ENCODE results near the gene TSPAN19.
"Not testable (repeated sequence)": the region's sequence is repeated elsewhere in the genome, so short reads cannot be mapped to it uniquely, and the experiment has no call there.

The TSPAN19 gene

DNA sequence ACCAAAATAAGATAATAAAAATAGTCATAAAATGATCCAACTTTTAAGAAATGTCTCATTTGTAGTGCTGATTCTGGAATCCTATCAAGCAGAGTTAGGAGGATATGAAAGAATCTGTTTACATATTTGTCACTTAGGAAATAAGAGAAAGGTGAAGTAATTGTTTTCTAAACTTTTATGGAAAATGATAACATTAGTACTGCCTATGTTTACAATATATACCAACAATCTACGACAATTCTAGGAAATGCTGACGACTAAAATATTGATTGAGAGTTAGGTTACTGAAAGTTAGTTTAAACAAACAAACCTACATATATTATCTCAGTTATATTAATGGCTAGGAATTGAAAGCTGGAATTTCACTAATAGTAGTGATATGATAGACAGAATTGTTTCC lies 18.0 kb downstream of the TSPAN19 start:
- TF ChIP-seq, protein P1, sequence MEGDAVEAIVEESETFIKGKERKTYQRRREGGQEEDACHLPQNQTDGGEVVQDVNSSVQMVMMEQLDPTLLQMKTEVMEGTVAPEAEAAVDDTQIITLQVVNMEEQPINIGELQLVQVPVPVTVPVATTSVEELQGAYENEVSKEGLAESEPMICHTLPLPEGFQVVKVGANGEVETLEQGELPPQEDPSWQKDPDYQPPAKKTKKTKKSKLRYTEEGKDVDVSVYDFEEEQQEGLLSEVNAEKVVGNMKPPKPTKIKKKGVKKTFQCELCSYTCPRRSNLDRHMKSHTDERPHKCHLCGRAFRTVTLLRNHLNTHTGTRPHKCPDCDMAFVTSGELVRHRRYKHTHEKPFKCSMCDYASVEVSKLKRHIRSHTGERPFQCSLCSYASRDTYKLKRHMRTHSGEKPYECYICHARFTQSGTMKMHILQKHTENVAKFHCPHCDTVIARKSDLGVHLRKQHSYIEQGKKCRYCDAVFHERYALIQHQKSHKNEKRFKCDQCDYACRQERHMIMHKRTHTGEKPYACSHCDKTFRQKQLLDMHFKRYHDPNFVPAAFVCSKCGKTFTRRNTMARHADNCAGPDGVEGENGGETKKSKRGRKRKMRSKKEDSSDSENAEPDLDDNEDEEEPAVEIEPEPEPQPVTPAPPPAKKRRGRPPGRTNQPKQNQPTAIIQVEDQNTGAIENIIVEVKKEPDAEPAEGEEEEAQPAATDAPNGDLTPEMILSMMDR (IDR thresholded peaks at IDR 0.05; ENCODE audit: low read depth, low read length, missing control alignments): no peak
- no peak for DNase-seq (ENCODE audit: extremely low read depth, low read depth)
- no peak overlapping the region for H3K4me3 ChIP-seq (replicated peaks; ENCODE audit: low read depth, low read length)

DNA sequence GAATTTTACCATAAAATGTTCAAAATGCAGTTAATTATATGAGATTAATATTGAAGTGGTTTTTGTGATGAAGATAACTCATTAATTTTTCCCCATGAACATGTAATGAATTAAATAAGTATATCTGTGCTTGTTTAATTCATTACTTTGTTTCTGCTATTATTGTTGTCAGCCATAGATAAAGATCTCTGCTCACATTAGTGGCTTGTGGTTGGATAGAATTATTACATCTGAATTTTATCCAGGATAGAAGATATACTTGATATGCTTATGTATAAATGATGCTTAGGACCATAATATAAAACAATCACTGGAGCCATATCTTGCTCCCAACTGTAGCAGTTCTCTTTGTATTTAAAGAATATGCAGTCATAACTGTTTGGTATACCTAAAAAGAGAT lies 18.5 kb downstream of the TSPAN19 start:
- TF ChIP-seq, protein P1 (IDR thresholded peaks at IDR 0.05; ENCODE audit: low read depth, low read length, missing control alignments): no peak
- no peak overlapping the region for H3K4me3 ChIP-seq (replicated peaks; ENCODE audit: low read depth, low read length)
- no peak for DNase-seq (ENCODE audit: extremely low read depth, low read depth)

DNA sequence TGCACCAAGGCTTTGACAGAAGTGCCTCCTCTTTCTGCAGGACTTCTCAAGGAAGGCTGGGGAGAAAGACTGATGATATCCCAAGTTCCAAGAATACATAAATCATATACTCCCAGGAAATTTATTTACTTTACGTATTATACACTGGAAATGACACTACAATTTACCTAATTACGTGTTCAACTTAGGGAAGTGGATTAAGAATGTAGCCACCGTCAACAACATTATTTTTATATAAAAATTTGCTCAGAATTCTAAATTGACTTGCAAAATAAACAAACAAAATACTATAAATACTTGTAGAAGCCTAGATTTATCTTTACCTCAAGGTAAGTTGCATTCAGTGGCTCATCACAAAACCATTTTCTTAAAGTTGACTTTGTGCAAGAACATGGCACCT lies 18.9 kb downstream of the TSPAN19 start:
- TF ChIP-seq, protein P1 (IDR thresholded peaks at IDR 0.05; ENCODE audit: low read depth, low read length, missing control alignments): no peak
- no peak for DNase-seq (ENCODE audit: extremely low read depth, low read depth)
- no peak overlapping the region for H3K4me3 ChIP-seq (replicated peaks; ENCODE audit: low read depth, low read length)

DNA sequence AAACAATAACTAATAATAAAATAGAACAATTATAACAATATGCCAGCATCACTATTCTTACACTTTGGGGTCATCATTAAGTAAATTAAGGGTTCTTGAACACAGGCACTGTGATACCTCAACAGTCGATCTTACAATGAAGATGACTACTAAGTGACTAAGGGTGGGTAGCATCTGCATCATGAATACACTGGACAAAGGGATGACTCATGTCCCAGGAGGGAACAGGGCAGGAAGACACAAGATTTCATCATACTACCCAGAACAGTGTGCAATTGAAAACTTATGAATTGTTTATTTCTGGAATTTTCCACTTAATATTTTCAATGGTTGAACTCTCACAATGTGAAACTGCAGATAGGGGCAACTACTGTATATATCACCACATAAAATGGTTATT lies 19.7 kb downstream of the TSPAN19 start:
- peak; percentile 72 for DNase-seq (ENCODE audit: extremely low read depth, low read depth)
- no peak overlapping the region for H3K4me3 ChIP-seq (replicated peaks; ENCODE audit: low read depth, low read length)
- TF ChIP-seq, protein P1 (IDR thresholded peaks at IDR 0.05; ENCODE audit: low read depth, low read length, missing control alignments): no peak

DNA sequence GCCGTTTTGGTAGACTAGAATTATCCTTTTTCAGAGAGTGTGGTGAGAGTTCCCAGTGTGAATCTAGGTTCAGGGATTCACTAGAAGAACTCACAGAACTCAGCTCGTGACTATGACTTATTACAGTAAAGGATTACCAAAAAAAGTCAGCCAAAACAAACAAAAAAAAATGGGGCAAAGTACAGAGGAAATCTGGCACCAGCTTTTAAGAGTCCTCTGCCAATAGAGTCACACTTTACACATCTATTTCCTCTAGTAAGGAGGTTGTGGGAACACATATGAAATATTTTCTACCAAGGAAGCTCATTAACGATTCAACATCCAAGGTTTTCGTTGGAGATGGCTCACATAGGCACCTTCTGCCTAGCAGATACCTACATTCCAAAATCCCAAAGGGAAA lies 28.2 kb downstream of the TSPAN19 start:
- DNase-seq (ENCODE audit: extremely low read depth, low read depth): no peak
- TF ChIP-seq, protein P1 (IDR thresholded peaks at IDR 0.05; ENCODE audit: low read depth, low read length, missing control alignments): no peak
- no peak overlapping the region for H3K4me3 ChIP-seq (replicated peaks; ENCODE audit: low read depth, low read length)

DNA sequence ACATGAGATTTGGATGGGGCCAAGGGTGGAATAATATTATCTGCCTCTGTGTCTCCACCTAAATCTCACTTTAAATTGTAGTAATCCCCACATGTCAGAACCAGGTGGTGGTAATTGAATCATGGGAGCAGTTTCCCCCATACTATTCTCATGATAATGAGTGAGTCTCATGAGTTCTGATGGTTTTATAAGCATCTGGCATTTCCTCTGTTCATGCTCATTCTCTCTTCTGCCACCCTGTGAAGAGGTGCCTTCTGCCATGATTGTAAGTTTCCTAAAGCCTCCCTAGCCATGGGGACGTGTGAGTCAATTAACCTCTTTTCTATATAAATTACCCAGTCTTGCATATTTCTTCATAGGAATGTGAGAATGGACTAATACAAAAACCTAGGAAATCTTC lies 29.9 kb downstream of the TSPAN19 start:
- DNase-seq (ENCODE audit: extremely low read depth, low read depth): no peak
- TF ChIP-seq, protein P1 (IDR thresholded peaks at IDR 0.05; ENCODE audit: low read depth, low read length, missing control alignments): no peak
- no peak overlapping the region for H3K4me3 ChIP-seq (replicated peaks; ENCODE audit: low read depth, low read length)

DNA sequence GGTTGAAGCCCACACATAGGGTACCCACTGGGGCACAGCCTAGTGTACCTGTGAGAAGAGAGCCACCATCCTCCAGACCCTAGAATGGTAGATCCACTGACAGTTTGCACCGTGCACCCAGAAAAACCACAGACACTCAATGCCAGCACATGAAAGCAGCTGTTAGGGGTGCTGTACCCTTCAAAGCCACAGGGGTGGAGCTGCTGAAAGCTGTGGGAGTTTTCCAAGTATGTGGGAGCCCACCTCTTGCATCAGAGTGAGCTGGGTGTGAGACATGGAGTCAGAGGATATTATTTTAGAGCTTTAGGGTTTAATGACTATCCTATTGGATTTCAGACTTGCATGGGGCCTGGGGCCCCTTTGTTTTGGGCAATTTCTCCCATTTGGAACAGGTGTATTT lies 30.5 kb downstream of the TSPAN19 start:
- TF ChIP-seq, protein P1 (IDR thresholded peaks at IDR 0.05; ENCODE audit: low read depth, low read length, missing control alignments): no peak
- no peak overlapping the region for H3K4me3 ChIP-seq (replicated peaks; ENCODE audit: low read depth, low read length)
- no peak for DNase-seq (ENCODE audit: extremely low read depth, low read depth)

DNA sequence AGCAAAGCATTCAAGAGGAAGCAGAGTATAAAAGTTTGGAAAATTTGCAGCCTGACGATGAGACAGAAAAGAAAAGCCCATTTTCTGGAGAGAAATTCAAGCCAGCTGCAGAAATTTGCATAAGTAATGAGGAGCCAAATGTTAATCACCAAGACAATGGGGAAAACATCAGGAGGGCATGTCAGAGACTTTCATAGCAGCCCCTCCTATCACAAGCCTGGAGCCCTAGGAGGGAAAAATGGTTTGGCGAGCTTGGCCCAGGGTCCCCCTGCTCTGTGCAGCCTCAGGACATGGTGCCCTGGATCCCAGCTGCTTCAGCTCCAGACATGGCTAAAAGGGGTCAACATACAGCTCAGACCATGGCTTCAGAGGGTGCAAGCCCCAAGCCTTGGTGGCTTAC lies 31.0 kb downstream of the TSPAN19 start:
- H3K4me3 ChIP-seq (replicated peaks; ENCODE audit: low read depth, low read length); DNase-seq (ENCODE audit: extremely low read depth, low read depth): not testable (repeated sequence)

All from HFF-Myc (cell line).